IMR-90 (cell line): Measurements from ENCODE around the gene TF. TPM values are rescaled to one million over a fixed set of nuclear protein-coding genes. Genes with fewer than 3 reads are reported as not detected.

Source experiments
- ATAC-seq: fragments of 200-7000 bp; cut with Tn5 transposase; 2 replicates; pipeline ENCODE4 v1.9.1; 2020; ENCODE audit warnings: low read depth, mild to moderate bottlenecking, moderate library complexity
- BruUV-seq: library from RNA; stranded (reverse); fragments of 400-500 nt; replicated peaks from 2 replicates; lab custom pipeline; 2021; lab: Mats Ljungman, UMichigan
- CTCF ChIA-PET: fragments of 300-600 bp; formaldehyde crosslinking; extraction: SDS; loops from one replicate; lab custom pipeline; 2021; ENCODE audit warnings: antibody characterized with exemption; lab: Yijun Ruan, JAX
- POLR2A ChIA-PET: fragments of 300-600 bp; sonication (Branson Sonifier 250); formaldehyde crosslinking; loops from one replicate; lab custom pipeline; 2022; ENCODE audit warnings: antibody characterized with exemption; ENCODE audit not compliant: unreplicated experiment; lab: Charles Lee
- DNase-seq: peaks from one replicate; pipeline ENCODE4 v3.0.0; 2013
- H2AFZ ChIP-seq: replicated peaks from 2 replicates; pipeline ENCODE3; 2013; ENCODE audit warnings: low read length, mild to moderate bottlenecking; ENCODE audit not compliant: poor library complexity
- H2AK5ac ChIP-seq: 2 replicates; pipeline ENCODE4 v1.6.1; 2013; ENCODE audit warnings: low read depth, low read length, inconsistent platforms
- H2AK9ac ChIP-seq: replicated peaks from 2 replicates; pipeline ENCODE3; 2013; ENCODE audit warnings: mild to moderate bottlenecking, low read depth, low read length, moderate library complexity; ENCODE audit not compliant: poor library complexity
- H2BK120ac ChIP-seq: 2 replicates; pipeline ENCODE4 v1.6.1; 2013; ENCODE audit warnings: low read depth, low read length, inconsistent platforms
- H2BK15ac ChIP-seq: 3 replicates; pipeline ENCODE4 v1.6.1; 2013; ENCODE audit warnings: low read depth, low read length, inconsistent platforms
- H2BK20ac ChIP-seq: 2 replicates; pipeline ENCODE4 v1.6.1; 2013; ENCODE audit warnings: low read depth, mild to moderate bottlenecking, inconsistent platforms, low read length, moderate library complexity
- H2BK5ac ChIP-seq: 2 replicates; pipeline ENCODE4 v1.6.1; 2013; ENCODE audit warnings: mild to moderate bottlenecking, low read depth, low read length, inconsistent platforms; ENCODE audit not compliant: poor library complexity, severe bottlenecking
- H3K14ac ChIP-seq: replicated peaks from 2 replicates; pipeline ENCODE4 v1.6.1; 2013; ENCODE audit warnings: low read depth, low read length, inconsistent platforms
- H3K18ac ChIP-seq: 2 replicates; pipeline ENCODE4 v1.6.1; 2013; ENCODE audit warnings: low read depth, low read length, control low read depth
- H3K23ac ChIP-seq: 2 replicates; pipeline ENCODE4 v1.6.1; 2013; ENCODE audit warnings: low read depth, low read length, inconsistent platforms
- H3K27ac ChIP-seq: 2 replicates; pipeline ENCODE4 v1.5.1; 2013; ENCODE audit warnings: mild to moderate bottlenecking, control low read depth, low read length; ENCODE audit not compliant: insufficient read depth
- H3K27me3 ChIP-seq: 2 replicates; pipeline ENCODE4 v1.6.1; 2013; ENCODE audit warnings: low read length; ENCODE audit not compliant: control insufficient read depth, insufficient read depth
- H3K36me3 ChIP-seq: 2 replicates; pipeline ENCODE4 v1.6.1; 2013; ENCODE audit warnings: low read length, mixed read lengths; ENCODE audit not compliant: control insufficient read depth, insufficient read depth
- H3K4ac ChIP-seq: 2 replicates; pipeline ENCODE4 v1.6.1; 2013; ENCODE audit warnings: low read depth, low read length, inconsistent platforms
- H3K4me1 ChIP-seq: 2 replicates; pipeline ENCODE4 v1.6.1; 2013; ENCODE audit warnings: low read length, mixed read lengths; ENCODE audit not compliant: control insufficient read depth, insufficient read depth
- H3K4me2 ChIP-seq: 2 replicates; pipeline ENCODE4 v1.6.1; 2013; ENCODE audit warnings: low read depth, mild to moderate bottlenecking, control low read depth, low read length, moderate library complexity
- H3K4me3 ChIP-seq: 2 replicates; pipeline ENCODE4 v1.5.1; 2013; ENCODE audit warnings: low read depth, mild to moderate bottlenecking, control low read depth, low read length, moderate library complexity; ENCODE audit not compliant: insufficient read depth
- H3K56ac ChIP-seq: 2 replicates; pipeline ENCODE4 v1.6.1; 2013; ENCODE audit warnings: low read length, inconsistent platforms; ENCODE audit not compliant: insufficient read depth; ENCODE audit errors: extremely low read depth
- H3K79me1 ChIP-seq, 2 experiments: 2 replicates each; pipeline ENCODE4 v1.6.1; 2013; ENCODE audit warnings: low read length in 2 of 2, inconsistent platforms in 1 of 2, low read depth in 1 of 2
- H3K9ac ChIP-seq: 2 replicates; pipeline ENCODE4 v1.6.1; 2013; ENCODE audit warnings: low read depth, low read length, control low read depth
- H3K9me1 ChIP-seq: 2 replicates; pipeline ENCODE4 v1.6.1; 2013; ENCODE audit warnings: low read length, inconsistent platforms; ENCODE audit not compliant: insufficient read depth
- H3K9me3 ChIP-seq: 2 replicates; pipeline ENCODE4 v1.6.1; 2013; ENCODE audit warnings: low read length; ENCODE audit not compliant: control insufficient read depth, insufficient read depth
- H4K20me1 ChIP-seq: 2 replicates; pipeline ENCODE4 v1.6.1; 2013; ENCODE audit warnings: low read length, inconsistent platforms; ENCODE audit not compliant: insufficient read depth
- H4K5ac ChIP-seq: 2 replicates; pipeline ENCODE4 v1.6.1; 2013; ENCODE audit warnings: mild to moderate bottlenecking, low read depth, low read length, control low read depth
- H4K8ac ChIP-seq, 2 experiments: 2 replicates each; pipeline ENCODE4 v1.6.1; 2013; ENCODE audit warnings: low read depth in 2 of 2, low read length in 2 of 2, control low read depth in 1 of 2, inconsistent platforms in 1 of 2
- H4K91ac ChIP-seq: 2 replicates; pipeline ENCODE4 v1.6.1; 2013; ENCODE audit warnings: low read depth, low read length, inconsistent platforms; ENCODE audit not compliant: insufficient read depth
- BHLHE40 ChIP-seq: fragments of 150-350 bp; IDR thresholded peaks from 2 replicates; pipeline ENCODE4 v1.6.1; 2016; ENCODE audit warnings: mild to moderate bottlenecking, low read depth, low read length
- CEBPB ChIP-seq: IDR thresholded peaks from 2 replicates; pipeline ENCODE4 v1.6.1; 2012; ENCODE audit warnings: low read depth, low read length, improper control_type of control experiment
- CHD1 ChIP-seq: IDR thresholded peaks from 2 replicates; pipeline ENCODE4 v1.6.1; 2012; ENCODE audit warnings: low read depth, low read length, improper control_type of control experiment
- FOS ChIP-seq: fragments of 150-350 bp; IDR thresholded peaks from 2 replicates; pipeline ENCODE4 v1.6.1; 2016; ENCODE audit warnings: low read depth, low read length
- MAFK ChIP-seq: IDR thresholded peaks from 2 replicates; pipeline ENCODE4 v1.6.1; 2012; ENCODE audit warnings: low read depth, low read length, improper control_type of control experiment
- MAZ ChIP-seq: IDR thresholded peaks from 2 replicates; pipeline ENCODE4 v1.6.1; 2012; ENCODE audit warnings: low read depth, mild to moderate bottlenecking, low read length, improper control_type of control experiment, moderate library complexity, borderline replicate concordance
- MXI1 ChIP-seq: IDR thresholded peaks from 2 replicates; pipeline ENCODE4 v1.6.1; 2012; ENCODE audit warnings: low read depth, mild to moderate bottlenecking, low read length, moderate library complexity, borderline replicate concordance
- NFE2L2 ChIP-seq: fragments of 150-350 bp; IDR thresholded peaks from 2 replicates; pipeline ENCODE4 v1.6.1; 2016; ENCODE audit warnings: low read depth, mild to moderate bottlenecking, low read length
- POLR2A ChIP-seq: IDR thresholded peaks from 2 replicates; pipeline ENCODE4 v1.6.1; 2012; ENCODE audit warnings: mild to moderate bottlenecking, low read depth, low read length
- RAD21 ChIP-seq: IDR thresholded peaks from 2 replicates; pipeline ENCODE4 v1.6.1; 2012; ENCODE audit warnings: low read length, improper control_type of control experiment
- RCOR1 ChIP-seq: IDR thresholded peaks from 2 replicates; pipeline ENCODE4 v1.6.1; 2012; ENCODE audit warnings: mild to moderate bottlenecking, low read length, improper control_type of control experiment; ENCODE audit not compliant: insufficient replicate concordance
- RFX5 ChIP-seq: IDR thresholded peaks from 2 replicates; pipeline ENCODE4 v1.8.0; 2012; ENCODE audit warnings: low read depth, mild to moderate bottlenecking, low read length, moderate library complexity
- SMC3 ChIP-seq: fragments of 150-350 bp; IDR thresholded peaks from 2 replicates; pipeline ENCODE4 v1.6.1; 2016; ENCODE audit warnings: low read depth, mild to moderate bottlenecking, antibody characterized with exemption, low read length, moderate library complexity
- WGBS, 2 experiments: methylation state at CpG; one replicate each; pipeline versions ENCODE4 v1.1.5 to v1.1.7; 2013; ENCODE audit warnings: missing lambda C conversion rate in 2 of 2; ENCODE audit not compliant: insufficient read length in 1 of 2; ENCODE audit errors: extremely low coverage in 2 of 2; 5-methylcytosine and 5-hydroxymethylcytosine counted together
- dilution Hi-C: fragments of 300-500 bp; cut with HindIII; formaldehyde crosslinking; loops from one replicate; pipeline ENCODE4 v1.14.3; 2018; ENCODE audit warnings: low sequenced_read_pairs; ENCODE audit not compliant: unreplicated experiment
- in situ Hi-C: fragments of 300-500 bp; cut with MboI; formaldehyde crosslinking; loops from 3 replicates; pipeline ENCODE4 v1.14.3; 2019; ENCODE audit warnings: low sequenced_read_pairs, inconsistent platforms, mixed read lengths
- intact Hi-C: fragments of 100-400 bp; cut with micrococcal nuclease; formaldehyde crosslinking; loops from 2 replicates; pipeline ENCODE4 v1.10.0; 2022
- polyA plus RNA-seq, 3 experiments: library from polyadenylated mRNA; depleted of rRNA; stranded (reverse); fragments of >200 nt; gene quantifications; 2 replicates each; pipeline ENCODE4 v1.2.3, GENCODE V29; 2012; ENCODE audit warnings: low replicate concordance in 1 of 3
- total RNA-seq: library from RNA; depleted of rRNA; stranded (reverse); fragments of >200 nt; gene quantifications from 2 replicates; pipeline ENCODE4 v1.2.3, GENCODE V29; 2012
- TF ChIP-seq, protein P1 (sequence below): fragments of 150-350 bp; IDR thresholded peaks from 2 replicates; pipeline ENCODE4 v1.6.1; 2016; ENCODE audit warnings: low read depth, mild to moderate bottlenecking, low read length, moderate library complexity, borderline replicate concordance
- TF ChIP-seq, protein P2 (sequence below): fragments of 150-350 bp; IDR thresholded peaks from 2 replicates; pipeline ENCODE4 v1.6.1; 2017; ENCODE audit warnings: mild to moderate bottlenecking, antibody characterized with exemption, low read length, low read depth
- TF ChIP-seq, protein P3 (sequence below): conservative IDR thresholded peaks from 2 replicates; pipeline ENCODE4 v1.5.1; 2012; ENCODE audit warnings: mild to moderate bottlenecking, low read depth, low read length, improper control_type of control experiment

TF gene
- total and polyA plus RNA-seq, 2 of the 4 experiments (the other 2 are of a cell fraction): 0.07 TPM; not detected in 1

DNA sequence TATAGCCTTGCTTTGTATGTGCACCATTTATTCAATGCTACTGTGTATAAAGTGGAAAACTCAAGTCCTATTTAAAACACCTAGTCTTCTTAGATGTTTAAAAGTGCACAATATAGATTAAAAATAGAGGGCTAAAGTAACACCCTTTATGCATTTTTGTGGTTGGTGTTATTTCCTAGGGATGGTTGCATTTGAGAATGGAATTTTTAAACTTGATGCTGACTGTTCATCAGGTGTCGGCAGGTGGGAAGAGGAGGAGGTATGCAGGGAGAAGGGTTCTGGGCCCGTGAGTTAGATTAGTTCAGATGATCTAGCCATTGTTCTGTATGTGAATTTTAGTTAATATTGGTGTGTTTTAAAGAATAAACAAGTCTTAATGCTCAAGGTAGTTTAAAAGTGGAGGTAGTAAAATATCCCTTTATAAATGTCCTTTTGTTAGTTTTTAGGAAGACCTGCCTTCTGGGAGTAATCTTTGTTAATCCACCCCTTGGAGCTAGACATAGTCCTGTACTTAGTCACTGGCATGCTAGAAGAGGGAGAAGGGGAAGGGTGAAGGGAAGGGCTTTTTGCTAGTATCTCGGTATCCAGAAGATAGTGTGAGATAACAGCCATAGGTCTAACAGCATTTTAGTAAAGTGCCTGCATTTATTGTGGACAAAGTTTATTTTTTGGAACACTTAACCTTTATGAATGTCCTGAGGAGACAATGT is 51.4 kb downstream of the TF start:
- ChIA-PET POLR2A (no interaction called here), CTCF (interaction anchor here (0.6 kb wide), 1 partner anchor 337 kb away, joined by 3 read pairs; no protein-coding TSS in a partner anchor)
- H3K9me1 ChIP-seq: no peaks in the 10 kb centered on the region
- no peak overlapping the region for H2BK15ac ChIP-seq
- in situ Hi-C loops (no loop called here), intact Hi-C loops (no loop called here), dilution Hi-C loops (no loop called here)
- H4K8ac ChIP-seq: no peak overlapping the region
- BruUV-seq: no TSS peak
- H2AK9ac ChIP-seq: no peak overlapping the region
- no peak overlapping the region for H3K4me3 ChIP-seq
- H3K27ac ChIP-seq: no peak overlapping the region
- H2AK5ac ChIP-seq: no peak overlapping the region
- H3K79me1 ChIP-seq: no peaks in the 10 kb centered on the region
- H2BK120ac ChIP-seq: no peak overlapping the region
- no peak overlapping the region for H3K23ac ChIP-seq
- H3K4me1 ChIP-seq: no peaks in the 10 kb centered on the region
- TF ChIP-seq FOS (no peak), NFE2L2 (no peak), MXI1 (no peak), BHLHE40 (no peak), CEBPB (no peak), MAZ (no peak), POLR2A (no peak), SMC3 (no peak), CHD1 (no peak), RCOR1 (no peak), RAD21 (no peak), MAFK (no peak), RFX5 (no peak)
- TF ChIP-seq, protein P1, sequence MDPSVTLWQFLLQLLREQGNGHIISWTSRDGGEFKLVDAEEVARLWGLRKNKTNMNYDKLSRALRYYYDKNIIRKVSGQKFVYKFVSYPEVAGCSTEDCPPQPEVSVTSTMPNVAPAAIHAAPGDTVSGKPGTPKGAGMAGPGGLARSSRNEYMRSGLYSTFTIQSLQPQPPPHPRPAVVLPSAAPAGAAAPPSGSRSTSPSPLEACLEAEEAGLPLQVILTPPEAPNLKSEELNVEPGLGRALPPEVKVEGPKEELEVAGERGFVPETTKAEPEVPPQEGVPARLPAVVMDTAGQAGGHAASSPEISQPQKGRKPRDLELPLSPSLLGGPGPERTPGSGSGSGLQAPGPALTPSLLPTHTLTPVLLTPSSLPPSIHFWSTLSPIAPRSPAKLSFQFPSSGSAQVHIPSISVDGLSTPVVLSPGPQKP: no peak
- TF ChIP-seq, protein P2, sequence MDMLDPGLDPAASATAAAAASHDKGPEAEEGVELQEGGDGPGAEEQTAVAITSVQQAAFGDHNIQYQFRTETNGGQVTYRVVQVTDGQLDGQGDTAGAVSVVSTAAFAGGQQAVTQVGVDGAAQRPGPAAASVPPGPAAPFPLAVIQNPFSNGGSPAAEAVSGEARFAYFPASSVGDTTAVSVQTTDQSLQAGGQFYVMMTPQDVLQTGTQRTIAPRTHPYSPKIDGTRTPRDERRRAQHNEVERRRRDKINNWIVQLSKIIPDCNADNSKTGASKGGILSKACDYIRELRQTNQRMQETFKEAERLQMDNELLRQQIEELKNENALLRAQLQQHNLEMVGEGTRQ: no peak
- TF ChIP-seq, protein P3, sequence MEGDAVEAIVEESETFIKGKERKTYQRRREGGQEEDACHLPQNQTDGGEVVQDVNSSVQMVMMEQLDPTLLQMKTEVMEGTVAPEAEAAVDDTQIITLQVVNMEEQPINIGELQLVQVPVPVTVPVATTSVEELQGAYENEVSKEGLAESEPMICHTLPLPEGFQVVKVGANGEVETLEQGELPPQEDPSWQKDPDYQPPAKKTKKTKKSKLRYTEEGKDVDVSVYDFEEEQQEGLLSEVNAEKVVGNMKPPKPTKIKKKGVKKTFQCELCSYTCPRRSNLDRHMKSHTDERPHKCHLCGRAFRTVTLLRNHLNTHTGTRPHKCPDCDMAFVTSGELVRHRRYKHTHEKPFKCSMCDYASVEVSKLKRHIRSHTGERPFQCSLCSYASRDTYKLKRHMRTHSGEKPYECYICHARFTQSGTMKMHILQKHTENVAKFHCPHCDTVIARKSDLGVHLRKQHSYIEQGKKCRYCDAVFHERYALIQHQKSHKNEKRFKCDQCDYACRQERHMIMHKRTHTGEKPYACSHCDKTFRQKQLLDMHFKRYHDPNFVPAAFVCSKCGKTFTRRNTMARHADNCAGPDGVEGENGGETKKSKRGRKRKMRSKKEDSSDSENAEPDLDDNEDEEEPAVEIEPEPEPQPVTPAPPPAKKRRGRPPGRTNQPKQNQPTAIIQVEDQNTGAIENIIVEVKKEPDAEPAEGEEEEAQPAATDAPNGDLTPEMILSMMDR: no peak
- no peak overlapping the region for H3K9ac ChIP-seq
- peaks cover 2% of the 10 kb centered on the region; the same call in 1 of the 2 replicates for H3K27me3 ChIP-seq
- H2AFZ ChIP-seq: no peak overlapping the region
- H3K4ac ChIP-seq: no peak overlapping the region
- H3K14ac ChIP-seq: no peak overlapping the region
- no peak overlapping the region for H2BK5ac ChIP-seq
- peak; percentile 4 for DNase-seq
- no peak overlapping the region for H3K4me2 ChIP-seq
- 100% methylated on average over 1 of the region's 3 CpGs; no CpG with 5 or more reads in 1 of the 2 experiments for WGBS, 2 experiments
- H3K36me3 ChIP-seq: no peaks in the 10 kb centered on the region
- H3K9me3 ChIP-seq: no peaks in the 10 kb centered on the region
- no peak overlapping the region for H3K18ac ChIP-seq
- no peaks in the 10 kb centered on the region for H4K20me1 ChIP-seq
- H2BK20ac ChIP-seq: no peak overlapping the region
- ATAC-seq: no peak; the same call in 1 of the 2 replicates
- H3K56ac ChIP-seq: no peak overlapping the region
- H4K5ac ChIP-seq: no peak overlapping the region
- no peak overlapping the region for H4K91ac ChIP-seq
